IPS DF 4.7 (cell line): ENCODE results near the gene SMIM28.

Experiments
- DNase-seq: peaks from one replicate; pipeline ENCODE4 v3.0.0-alpha.2; 2013; ENCODE audit warnings: low spot score; ENCODE audit errors: extremely low read depth

The SMIM28 gene

GRCh38 chr6:138372711-138373463 lies 4.8 kb upstream of the SMIM28 start:
- DNase-seq, result no peak

- DNase-seq, result no peak
Observed at GRCh38 chr6:138374230-138374629, 3.5 kb upstream of the SMIM28 start.

GRCh38 chr6:138374815-138375214 lies 2.9 kb upstream of the SMIM28 start:
- DNase-seq, result no peak

GRCh38 chr6:138377042-138377441 lies 663 bp upstream of the SMIM28 start:
- DNase-seq, result no peak

- no peak for DNase-seq
Observed at GRCh38 chr6:138378463-138378862, 758 bp downstream of the SMIM28 start.

- no peak for DNase-seq
Observed at GRCh38 chr6:138382498-138383265, 5.0 kb downstream of the SMIM28 start.

GRCh38 chr6:138383776-138384175 lies 6.1 kb downstream of the SMIM28 start:
- no peak for DNase-seq

- no peak for DNase-seq
Observed at GRCh38 chr6:138386897-138387296, 9.2 kb downstream of the SMIM28 start.

GRCh38 chr6:138387577-138388368 lies 10.1 kb downstream of the SMIM28 start:
- DNase-seq, result no peak

- no peak for DNase-seq
Observed at GRCh38 chr6:138389551-138389950, 11.8 kb downstream of the SMIM28 start.

GRCh38 chr6:138393871-138394783 lies 16.4 kb downstream of the SMIM28 start:
- DNase-seq, result no peak

GRCh38 chr6:138396709-138397108 lies 19.0 kb downstream of the SMIM28 start:
- no peak for DNase-seq

GRCh38 chr6:138397128-138398122 lies 19.7 kb downstream of the SMIM28 start:
- no peak for DNase-seq

- DNase-seq, result no peak
Observed at GRCh38 chr6:138400326-138400725, 22.6 kb downstream of the SMIM28 start.

- DNase-seq, result no peak
Observed at GRCh38 chr6:138401960-138402837, 24.5 kb downstream of the SMIM28 start.

GRCh38 chr6:138402838-138403187 lies 25.1 kb downstream of the SMIM28 start:
- no peak for DNase-seq

GRCh38 chr6:138403324-138403800 lies 25.7 kb downstream of the SMIM28 start:
- DNase-seq, result no peak

- DNase-seq, result peak; percentile 51
Observed at GRCh38 chr6:138403801-138404665, 26.3 kb downstream of the SMIM28 start, which contains the start of gene HEBP2. Gene HEBP2, plus strand, starts transcription at chr6:138404223. Its CDS starts 273 bp downstream, at chr6:138404496.
